GM18499 (cell line): ENCODE measurements around the gene ZP3.
"Not testable (repeated sequence)": the region's sequence is repeated elsewhere in the genome, so short reads cannot be mapped to it uniquely, and the experiment has no call there.

Experiments
- ATAC-seq: cut with Tn5 transposase; IDR thresholded peaks from one replicate; pipeline ENCODE4 v1.9.1; 2021; ENCODE audit warnings: moderate number of reproducible peaks; ENCODE audit not compliant: insufficient read depth, unreplicated experiment

ZP3 gene

DNA sequence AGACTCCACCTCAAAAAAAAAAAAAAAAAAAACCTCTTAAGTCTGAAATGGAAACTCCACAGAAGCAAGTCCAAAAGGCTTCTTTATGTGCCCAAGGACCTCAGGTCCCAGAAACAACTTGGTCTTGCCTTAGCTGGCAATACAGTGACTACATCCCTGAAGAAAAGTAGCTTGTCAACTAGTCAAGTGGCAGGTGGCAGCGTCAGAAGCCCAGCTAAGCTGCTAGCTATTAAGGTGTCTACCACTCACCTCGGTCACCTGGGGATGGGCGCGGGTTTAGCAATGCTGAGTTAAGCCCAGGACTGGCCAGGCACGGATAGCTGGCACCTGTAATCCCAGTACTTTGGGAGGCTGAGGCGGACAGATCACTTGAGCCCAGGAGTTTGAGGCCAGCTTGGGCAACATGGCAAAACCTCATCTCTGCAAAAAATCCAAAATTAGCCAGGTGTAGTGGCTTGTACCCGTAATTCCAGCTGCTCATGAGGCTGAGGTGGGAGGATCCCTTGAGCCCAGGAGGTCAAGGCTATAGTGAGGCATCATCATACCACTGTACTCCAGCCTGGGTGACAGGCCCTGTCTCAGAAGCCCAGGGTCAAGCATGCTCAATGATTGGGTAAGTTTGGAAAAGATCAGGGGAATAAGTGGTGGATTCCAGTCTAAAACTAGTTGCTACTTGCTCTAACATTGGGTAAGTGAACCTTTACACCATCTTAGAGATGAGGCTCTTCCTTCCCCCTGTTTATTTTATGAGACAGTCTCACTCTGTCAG, 14.6 kb downstream of the ZP3 start:
- ATAC-seq = not testable (repeated sequence)

DNA sequence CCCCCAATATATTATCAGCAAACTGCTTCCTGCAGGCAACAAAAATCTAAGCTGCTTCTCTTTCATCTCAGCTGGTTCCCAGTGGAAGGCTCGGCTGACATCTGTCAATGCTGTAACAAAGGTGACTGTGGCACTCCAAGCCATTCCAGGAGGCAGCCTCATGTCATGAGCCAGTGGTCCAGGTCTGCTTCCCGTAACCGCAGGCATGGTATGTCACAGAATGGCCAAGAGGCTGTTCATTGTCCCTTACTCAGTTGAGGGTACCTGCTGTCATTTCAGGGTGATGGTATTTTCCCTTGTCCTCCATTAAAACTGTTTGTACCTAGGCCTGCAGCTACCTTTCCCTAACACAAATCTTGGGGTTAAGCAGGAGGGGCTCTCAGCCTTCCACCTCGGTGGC, 15.7 kb downstream of the ZP3 start:
- ATAC-seq = not testable (repeated sequence)

DNA sequence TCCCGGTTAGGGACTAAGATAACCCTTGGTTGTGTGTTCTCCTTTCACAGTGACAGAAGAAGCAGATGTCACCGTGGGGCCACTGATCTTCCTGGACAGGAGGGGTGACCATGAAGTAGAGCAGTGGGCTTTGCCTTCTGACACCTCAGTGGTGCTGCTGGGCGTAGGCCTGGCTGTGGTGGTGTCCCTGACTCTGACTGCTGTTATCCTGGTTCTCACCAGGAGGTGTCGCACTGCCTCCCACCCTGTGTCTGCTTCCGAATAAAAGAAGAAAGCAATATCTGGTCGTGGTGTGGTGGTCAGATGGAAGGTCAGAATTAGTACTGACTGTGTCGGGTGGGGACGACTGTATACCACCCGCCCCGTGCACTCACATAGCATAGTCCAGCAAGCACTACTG, 17.0 kb downstream of the ZP3 start:
- ATAC-seq = not testable (repeated sequence)

DNA sequence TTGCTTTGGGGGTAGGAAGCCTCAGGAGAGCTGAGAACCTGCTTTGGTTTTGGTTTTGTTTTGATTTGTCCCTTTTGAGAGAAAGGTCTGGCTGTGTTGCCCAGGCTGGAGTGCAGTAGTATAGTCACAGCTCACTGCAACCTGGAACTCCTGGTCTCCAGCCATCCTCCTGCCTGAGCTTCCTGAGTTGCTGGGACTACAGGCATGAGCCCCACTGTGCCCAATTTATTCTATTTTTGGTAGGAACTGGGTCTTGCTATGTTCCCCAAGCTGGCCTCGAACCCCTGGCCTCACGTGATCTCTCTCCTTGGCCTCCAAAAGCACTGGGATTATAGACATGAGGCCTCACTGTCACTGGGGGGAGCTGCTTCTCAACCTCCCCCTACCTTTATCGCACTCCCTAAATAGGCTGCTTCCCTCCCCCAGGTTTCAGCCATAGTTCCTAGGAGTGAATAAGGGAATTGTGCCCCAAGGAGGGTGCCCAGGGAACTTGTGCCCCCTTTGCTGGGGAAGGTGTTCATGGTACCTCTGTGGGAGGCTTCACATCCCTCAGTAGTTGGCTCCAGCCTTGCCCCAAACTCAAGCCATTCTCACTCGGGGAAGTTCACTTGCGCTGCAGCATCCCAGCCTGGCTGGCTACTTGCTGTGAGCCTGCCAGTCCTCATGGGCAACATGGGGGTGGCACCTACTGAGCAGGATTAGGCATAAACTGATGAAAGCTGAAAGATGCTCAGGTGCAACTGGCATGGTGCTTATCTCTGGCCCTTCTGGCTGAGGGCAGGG, 18.1 kb downstream of the ZP3 start:
- ATAC-seq = not testable (repeated sequence)

DNA sequence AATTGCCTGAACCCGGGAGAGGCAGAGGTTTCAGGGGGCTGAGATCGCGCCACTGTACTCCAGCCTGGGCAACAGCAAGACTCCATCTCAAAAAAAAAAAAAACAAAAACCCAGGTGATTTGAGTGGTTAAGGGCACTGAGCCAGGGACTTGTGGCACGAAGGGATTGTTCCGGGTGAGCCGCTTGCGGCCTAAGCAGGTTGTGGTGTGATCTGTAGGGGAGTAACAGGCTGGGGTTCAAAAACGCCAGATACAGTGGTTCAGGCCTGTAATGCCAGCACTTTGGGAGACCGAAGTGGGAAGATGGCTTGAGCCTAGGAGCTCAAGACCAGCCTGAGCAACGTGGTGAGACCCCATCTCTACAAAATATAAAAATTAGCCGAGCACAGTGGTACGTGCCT, 19.1 kb downstream of the ZP3 start:
- not testable (repeated sequence) for ATAC-seq

DNA sequence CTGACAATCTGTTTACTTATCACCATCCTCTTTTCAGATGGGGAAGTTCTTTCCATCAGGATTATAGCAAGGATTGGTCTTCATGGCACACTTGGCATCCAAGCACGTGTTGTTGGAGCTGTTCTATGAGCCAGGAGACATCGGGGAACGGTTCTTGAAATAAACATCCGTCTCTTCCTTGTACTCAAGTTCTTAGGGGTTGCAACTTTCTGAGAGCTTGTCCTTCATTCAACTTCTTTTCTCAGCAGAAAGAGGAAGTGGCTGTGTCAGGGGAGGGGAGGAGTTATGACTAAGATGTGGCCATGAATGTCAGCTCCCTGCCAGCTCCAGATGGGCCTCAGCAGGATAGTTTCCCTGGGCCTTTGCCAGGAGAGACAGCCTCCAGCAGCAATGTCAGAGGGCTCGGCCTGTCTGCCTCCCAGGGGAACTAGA, 20.8 kb downstream of the ZP3 start:
- ATAC-seq = peak; percentile 80

DNA sequence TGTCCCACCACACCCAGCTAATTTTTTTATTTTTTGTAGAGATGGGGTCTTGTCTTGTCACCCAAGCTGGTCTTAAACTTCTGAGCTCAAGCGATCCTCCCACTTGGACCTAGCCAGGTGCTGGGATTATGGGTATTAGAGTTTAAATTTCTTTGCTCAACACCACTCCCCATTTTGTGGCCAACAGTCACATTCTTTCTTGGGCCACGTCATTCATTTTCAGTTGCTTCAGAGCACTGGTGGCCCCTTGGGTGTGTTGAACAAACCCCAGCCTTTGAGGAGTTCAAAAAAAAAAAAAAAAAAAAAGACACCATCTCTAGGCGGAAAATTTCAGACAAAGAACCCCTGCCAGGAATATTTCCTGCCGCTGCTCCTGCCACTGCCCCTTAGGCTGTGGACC, 32.3 kb downstream of the ZP3 start:
- ATAC-seq = not testable (repeated sequence)

DNA sequence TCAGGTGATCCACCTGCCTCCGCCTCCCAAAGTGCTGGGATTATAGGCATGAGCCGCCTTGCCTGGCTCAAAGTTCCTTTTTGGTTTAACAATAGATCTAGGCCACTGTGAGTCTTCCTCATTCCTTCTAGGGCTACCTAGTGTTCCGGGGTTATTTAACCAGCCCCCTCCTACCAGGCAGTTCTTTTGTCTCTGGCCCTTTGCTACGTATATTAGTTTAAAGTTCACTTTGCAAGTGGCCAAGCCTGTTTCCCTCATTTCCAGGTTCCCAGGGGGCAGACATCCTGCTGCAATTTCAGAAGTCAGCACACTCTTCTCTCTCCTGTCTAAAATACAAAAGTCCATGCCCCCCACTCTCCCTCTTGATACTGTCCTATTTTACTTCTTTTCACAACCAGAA, 33.8 kb downstream of the ZP3 start:
- ATAC-seq = not testable (repeated sequence)

DNA sequence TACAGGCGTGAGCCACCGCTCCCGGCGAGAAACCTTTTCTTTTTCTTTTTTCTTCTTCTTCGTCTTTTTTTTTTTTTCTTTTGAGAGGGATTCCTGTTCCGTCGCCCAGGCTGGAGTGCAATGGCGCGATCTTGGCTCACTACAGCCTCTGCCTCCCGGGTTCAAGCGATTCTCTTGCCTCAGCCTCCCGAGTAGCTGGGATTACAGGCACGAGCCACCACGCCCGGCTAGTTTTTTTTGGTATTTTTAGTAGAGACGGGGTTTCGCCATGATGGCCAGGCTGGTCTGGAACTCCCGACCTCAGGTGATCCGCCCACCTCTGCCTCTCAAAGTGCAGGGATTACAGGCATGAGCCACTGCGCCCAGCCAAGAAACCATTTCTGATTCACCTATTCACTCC, 36.0 kb downstream of the ZP3 start:
- ATAC-seq = not testable (repeated sequence)

DNA sequence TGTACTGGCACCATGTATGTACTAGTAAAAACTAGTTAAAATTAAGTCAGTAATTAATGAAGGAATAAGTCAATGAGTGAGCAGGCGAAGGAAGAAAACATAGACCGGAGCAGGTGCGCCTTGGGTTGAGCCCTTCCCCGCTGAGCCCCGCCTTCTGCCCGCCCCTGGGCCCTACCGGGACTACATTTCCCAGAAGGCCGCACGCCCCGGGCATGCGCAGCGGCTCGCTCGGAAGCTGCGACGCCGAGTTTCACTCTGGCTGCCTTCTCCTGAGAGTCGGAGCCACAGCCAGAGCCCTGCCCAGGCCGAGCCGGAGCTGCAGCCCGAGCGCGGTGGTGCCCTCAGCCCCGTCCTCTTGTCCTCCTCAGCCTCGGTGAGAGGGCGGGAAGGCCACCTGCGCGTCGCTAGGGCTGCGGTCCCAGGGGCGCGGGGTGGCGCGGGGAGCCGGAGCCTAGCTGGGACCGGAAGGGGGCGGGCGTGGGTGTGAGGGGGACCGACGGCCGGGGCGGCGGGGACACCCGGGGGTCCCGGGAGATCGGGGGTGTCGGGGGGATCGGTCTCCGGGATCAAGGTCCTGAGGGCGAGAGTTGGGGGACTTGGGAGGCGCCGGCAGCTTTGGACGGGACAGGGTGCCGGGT, 36.8 kb downstream of the ZP3 start, which contains the start of gene DTX2:
Gene DTX2, plus strand, starts transcription at position 246 of the 638 bp plus-strand sequence. CDS start 18,801 bp downstream, outside the sequence.
- peak; percentile 88 for ATAC-seq

DNA sequence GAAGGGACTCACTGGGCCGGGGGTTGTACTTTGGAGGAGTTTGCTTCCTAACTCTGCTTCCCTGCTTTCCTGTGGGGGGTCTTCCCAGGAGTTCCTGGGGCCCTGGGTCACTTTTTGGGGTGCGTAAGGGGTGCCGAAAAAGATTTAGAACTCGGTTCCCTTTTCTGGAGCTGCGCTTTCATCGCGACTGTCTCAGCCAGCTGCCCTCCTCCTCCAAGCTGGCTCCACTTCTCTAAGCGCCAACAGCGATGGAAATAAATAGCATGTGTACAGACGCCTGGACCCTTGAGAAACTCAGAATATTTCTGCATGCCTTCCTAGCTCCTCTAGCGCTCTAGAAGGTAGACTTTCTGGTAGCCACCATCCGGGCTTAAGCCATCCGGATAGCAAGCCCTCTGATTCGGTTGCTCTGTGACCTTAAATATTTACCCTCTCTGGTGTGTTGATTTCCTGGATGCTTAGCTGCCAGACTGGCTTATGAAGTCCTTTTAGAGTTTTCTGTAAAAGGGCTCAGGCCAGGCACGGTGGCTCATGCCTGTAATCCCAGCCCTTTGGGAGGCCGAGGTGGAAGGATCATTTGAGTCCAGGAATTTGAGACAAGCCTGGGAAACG, 37.6 kb downstream of the ZP3 start:
- not testable (repeated sequence) for ATAC-seq

DNA sequence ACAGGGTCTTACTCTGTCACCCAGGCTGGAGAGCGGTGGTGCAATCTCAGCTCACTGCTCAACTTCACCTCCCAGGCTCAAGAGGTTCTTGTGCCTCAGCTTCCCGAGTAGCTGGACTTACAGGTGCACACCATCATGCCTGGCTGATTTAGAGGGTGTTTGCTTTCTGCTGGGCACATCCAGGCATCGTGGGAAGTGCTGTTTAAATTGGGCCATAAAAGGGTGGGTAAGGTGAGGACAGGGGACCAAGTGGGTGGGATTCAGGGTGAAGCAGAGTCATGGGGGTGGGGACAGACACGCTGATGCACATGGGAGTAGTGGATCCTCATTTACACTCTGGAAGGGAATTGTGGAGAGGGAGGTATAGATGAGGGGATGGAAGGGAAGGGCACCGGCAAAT, 40.2 kb downstream of the ZP3 start:
- ATAC-seq = not testable (repeated sequence)

DNA sequence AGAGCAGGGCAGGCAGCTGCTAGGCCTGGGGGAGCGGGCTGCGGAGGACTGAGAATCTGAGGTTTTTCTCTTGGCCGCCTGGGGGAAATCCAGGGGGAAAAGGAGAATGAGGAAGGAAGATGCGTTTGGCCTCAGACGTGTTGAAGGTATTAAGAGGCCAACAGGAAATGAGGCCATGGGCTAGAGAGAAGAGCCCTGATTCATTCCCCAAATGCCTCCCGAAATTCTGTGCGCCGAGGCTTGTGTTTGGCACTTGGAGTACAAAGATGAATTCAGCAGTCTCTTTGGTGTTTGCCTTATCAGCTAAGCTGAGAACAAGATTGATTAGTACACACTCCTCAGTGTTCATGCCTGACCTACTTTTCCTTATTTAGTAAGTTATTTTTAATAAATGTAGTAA, 41.2 kb downstream of the ZP3 start:
- not testable (repeated sequence) for ATAC-seq

DNA sequence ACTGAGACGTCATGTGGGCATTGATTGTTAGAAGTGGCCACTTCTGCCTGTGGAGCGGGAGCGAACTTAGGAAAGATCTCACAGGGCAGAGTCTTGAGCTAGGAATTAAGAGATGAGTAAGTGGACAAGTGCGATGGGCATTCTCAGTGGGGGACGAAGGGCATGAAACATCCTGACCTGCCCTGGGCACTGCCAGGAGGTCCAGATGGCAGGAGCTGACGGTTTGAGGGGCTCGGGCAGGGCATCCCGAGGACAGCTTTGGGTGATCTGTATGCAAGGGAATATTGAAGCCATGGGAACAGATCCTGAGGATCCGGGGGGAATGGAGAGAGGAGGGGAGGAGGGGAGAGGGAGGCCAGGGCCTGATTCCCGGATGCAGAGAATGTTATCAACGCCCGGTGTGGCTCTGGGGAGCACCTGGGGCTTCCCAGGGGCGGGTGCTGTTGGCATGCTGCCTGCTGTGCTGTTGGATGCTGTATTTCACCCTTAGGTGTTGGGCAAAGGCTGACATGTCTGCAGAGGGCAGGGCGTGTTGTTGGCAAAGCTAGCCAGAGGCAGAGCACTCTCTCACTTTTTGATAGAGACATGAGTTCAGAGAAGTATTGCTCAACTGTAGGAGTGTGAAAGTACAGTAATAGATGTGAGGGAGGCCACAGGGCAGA, 43.1 kb downstream of the ZP3 start:
- not testable (repeated sequence) for ATAC-seq

DNA sequence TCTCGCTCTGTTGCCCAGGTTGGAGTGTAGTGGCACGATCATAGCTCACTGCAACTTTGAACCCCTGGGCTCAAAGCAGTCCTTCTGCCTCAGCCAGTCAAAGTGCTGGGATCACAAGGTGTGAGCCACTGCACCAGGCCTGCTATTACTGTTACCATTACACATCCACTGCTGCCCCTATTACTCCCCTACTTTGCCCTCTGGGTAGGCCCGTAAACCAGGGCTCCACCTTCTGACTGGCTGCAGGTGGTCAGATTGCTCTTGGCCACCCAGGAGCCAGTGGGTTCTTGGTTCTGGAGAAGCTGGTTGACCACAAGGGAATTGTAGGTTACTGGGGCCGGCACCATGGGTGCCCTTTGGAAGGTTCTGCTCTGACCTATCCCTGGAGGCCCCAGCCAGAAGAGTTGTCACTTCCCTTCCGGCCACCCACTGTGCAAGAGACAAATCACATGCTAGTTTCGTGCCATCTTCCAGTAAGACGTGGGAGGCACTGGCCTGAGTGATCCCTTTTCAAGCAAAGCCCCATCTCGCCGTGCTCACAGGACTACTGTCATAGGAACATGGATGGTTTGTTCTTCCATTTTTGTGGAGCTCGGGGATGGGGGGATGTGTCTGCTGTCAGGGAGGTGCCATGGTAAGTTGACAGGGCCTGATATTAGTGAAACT, 46.9 kb downstream of the ZP3 start:
- not testable (repeated sequence) for ATAC-seq

DNA sequence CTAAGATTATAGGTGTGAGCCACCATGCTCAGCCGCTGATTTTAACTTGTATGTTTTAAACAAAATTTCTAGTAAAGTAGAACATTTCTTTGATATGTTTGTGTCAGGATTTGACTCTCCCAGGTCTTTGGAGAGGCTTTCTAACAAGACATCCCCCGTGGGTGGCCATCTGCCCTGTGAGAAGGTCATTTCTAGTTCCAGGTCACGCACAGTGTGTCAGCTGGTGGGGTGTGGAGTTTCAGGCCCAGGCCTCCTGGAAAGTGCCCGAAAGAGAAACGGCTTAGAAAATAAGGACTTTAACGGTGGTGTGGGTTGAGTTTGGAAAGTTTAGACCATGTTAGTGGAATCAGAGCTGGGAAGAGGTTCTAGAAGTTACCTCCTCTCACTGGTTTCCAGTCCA, 48.3 kb downstream of the ZP3 start:
- not testable (repeated sequence) for ATAC-seq

DNA sequence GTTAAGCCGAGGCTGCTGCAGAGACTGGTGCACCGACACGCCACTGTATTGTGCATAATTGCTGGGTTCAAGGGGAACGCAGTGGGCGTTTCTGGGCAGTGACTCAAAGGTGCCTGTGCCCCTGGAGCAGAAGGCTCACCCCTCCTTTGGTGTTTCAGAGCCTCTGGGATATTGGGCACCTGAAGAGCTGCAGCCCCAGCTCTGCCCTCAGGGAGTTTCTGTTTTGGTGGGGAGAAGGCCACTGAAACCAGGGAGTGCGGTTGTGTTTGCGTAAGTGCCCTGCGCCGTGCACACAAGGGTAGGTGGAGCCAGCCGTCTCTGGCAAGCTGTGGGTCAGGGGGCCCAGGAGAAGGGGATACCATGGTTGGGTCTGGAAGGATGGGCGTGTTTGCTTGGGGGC, 51.5 kb downstream of the ZP3 start:
- ATAC-seq = not testable (repeated sequence)

DNA sequence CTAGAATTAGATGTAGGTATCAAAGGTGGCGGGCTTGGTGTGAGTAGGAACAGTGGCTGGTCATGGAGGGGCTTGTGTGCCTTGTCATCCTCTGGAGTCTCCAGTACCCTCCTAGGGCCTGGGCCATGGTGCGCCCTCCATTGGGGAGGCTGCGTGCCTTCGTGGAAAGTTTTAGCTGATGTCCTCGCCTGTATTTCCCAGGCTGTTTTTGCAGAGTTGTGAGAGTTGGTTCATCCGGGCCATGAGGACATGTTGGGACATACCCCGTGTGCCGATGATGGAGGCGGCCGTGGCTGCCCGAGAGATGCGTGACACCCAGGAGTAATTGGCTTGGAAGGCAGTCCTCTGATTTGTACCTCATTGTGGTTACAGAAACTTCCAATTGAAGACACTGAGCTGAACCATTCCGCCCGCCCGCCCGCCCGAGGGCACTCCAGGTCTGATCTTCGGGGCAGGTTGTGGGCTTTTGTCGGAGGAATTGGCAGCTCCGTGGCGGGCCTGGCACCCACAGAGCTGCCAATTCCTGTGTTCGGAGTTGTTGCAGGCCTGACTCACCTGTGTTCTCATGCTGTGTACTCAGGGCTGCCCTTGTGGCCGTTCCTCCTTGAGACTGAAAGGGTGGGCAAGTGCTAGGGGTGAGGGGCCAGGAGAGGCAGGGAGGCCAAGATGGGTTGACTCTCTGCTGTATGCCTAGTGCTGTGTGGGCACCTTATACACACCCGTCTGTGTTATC, 52.2 kb downstream of the ZP3 start:
- not testable (repeated sequence) for ATAC-seq

DNA sequence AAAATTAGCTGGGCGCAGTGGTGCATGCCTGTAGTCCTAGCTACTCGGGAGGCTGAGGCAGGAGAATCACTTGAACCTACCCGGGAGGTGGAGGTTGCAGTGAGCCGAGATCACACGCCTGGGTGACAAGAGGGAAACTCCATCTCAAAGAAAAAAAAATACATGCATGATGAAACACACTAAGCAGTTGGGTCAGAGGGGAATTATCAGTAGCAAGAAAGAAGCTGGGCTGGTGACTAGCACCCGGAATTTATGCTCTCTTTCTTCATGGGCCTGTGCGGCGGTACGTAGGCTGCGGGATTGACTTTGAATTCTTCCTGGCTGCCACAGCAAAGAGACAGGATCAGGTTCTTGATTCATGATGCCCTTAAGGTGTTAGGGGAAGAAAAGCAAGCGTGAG, 54.9 kb downstream of the ZP3 start:
- ATAC-seq = not testable (repeated sequence)
